Transverse colon (tissue), 3 donors: Measurements from ENCODE around the gene FBXL13.

Experiments used
- CTCF ChIP-seq, 5 experiments: fragments of 200-600 bp in 3 of 5; fragments of 450-650 bp in 2 of 5; sonication (generic) in 3 of 5; IDR thresholded peaks; 1 replicate in 2 of 5; 2 replicates in 3 of 5; pipeline ENCODE4 v1.5.1; 2016 to 2017; ENCODE audit warnings: antibody characterized with exemption in 5 of 5, inconsistent platforms in 3 of 5, mild to moderate bottlenecking in 2 of 5, moderate library complexity in 1 of 5
- POLR2A ChIP-seq: fragments of 450-650 bp; IDR thresholded peaks from one replicate; pipeline ENCODE4 v1.6.1; 2016; ENCODE audit warnings: antibody characterized with exemption, mild to moderate bottlenecking, moderate library complexity

GRCh38 chr7:102994567-102994966, 80.0 kb downstream of the FBXL13 start:
- TF ChIP-seq CTCF (IDR thresholded peaks at IDR 0.05) (no peak), POLR2A (no peak)
